GM12891 (cell line): Measurements from ENCODE around the gene NR1H3.

Experiments used
- DNase-seq: peaks from one replicate; pipeline ENCODE4 v3.0.0; 2011; ENCODE audit warnings: low spot score; ENCODE audit not compliant: insufficient read length
- FAIRE-seq: peaks from 2 replicates; lab custom pipeline; 2011; peaks lifted over from hg19 to GRCh38; lab: Jason Lieb, UNC
- PAX5 ChIP-seq: IDR thresholded peaks from 2 replicates; pipeline ENCODE4 v1.6.1; 2011; ENCODE audit warnings: low read length, moderate library complexity, mild to moderate bottlenecking; ENCODE audit not compliant: insufficient read depth, severe bottlenecking
- POLR2A ChIP-seq: IDR thresholded peaks from 2 replicates; pipeline ENCODE4 v1.6.1; 2011; ENCODE audit warnings: low read depth, low read length, control low read depth
- POLR2AphosphoS5 ChIP-seq: IDR thresholded peaks from 2 replicates; pipeline ENCODE4 v1.6.1; 2011; ENCODE audit warnings: low read depth, low read length, control low read depth
- POU2F2 ChIP-seq: IDR thresholded peaks from 2 replicates; pipeline ENCODE4 v1.6.1; 2011; ENCODE audit warnings: low read depth, mild to moderate bottlenecking, control low read depth, low read length, moderate library complexity
- SPI1 ChIP-seq: IDR thresholded peaks from 2 replicates; pipeline ENCODE4 v1.6.1; 2011; ENCODE audit warnings: low read depth, low read length, control low read depth
- TAF1 ChIP-seq: IDR thresholded peaks from 2 replicates; pipeline ENCODE4 v1.6.1; 2011; ENCODE audit warnings: low read depth, low read length, control low read depth

Gene NR1H3

GRCh38 chr11:47242596-47243192 is 15.1 kb upstream of the NR1H3 start:
- FAIRE-seq (no peak), DNase-seq (no peak)

GRCh38 chr11:47243454-47243853 is 14.3 kb upstream of the NR1H3 start:
- no peak for TF ChIP-seq TAF1
- TF ChIP-seq POU2F2: no peak
- no peak for TF ChIP-seq PAX5
- no peak for TF ChIP-seq POLR2AphosphoS5
- no peak for TF ChIP-seq POLR2A
- TF ChIP-seq SPI1: no peak
- no peak for DNase-seq
- FAIRE-seq: no peak

More at GRCh38 chr11:47242596-47243192, 15.1 kb upstream of the NR1H3 start:
- TF ChIP-seq SPI1 (no peak), PAX5 (no peak), POU2F2 (no peak), POLR2A (no peak), POLR2AphosphoS5 (no peak), TAF1 (no peak)

- FAIRE-seq (no peak), DNase-seq (no peak)
- TF ChIP-seq SPI1 (no peak), TAF1 (no peak), PAX5 (no peak), POLR2A (no peak), POLR2AphosphoS5 (no peak)
Measured at GRCh38 chr11:47244448-47245350, 13.1 kb upstream of the NR1H3 start.

- no peak for DNase-seq
- no peak for FAIRE-seq
- TF ChIP-seq POLR2AphosphoS5 (no peak), SPI1 (no peak), POU2F2 (no peak), TAF1 (no peak), PAX5 (no peak), POLR2A (no peak; the same call in 1 of the 2 replicates)
Measured at GRCh38 chr11:47245611-47246357, 12.0 kb upstream of the NR1H3 start.

- TF ChIP-seq SPI1: no peak
- TF ChIP-seq PAX5: no peak
- TF ChIP-seq POLR2A: no peak
- no peak for TF ChIP-seq TAF1
- TF ChIP-seq POU2F2: no peak
- no peak for TF ChIP-seq POLR2AphosphoS5
- no peak for DNase-seq
- FAIRE-seq: no peak
Measured at GRCh38 chr11:47247502-47247901, 10.3 kb upstream of the NR1H3 start.

- TF ChIP-seq SPI1: peak; percentile 93
- TF ChIP-seq POLR2AphosphoS5: no peak
- no peak for TF ChIP-seq TAF1
- no peak for TF ChIP-seq PAX5
- no peak for TF ChIP-seq POU2F2
- FAIRE-seq (no peak), DNase-seq (no peak)
Measured at GRCh38 chr11:47248304-47248663, 9.5 kb upstream of the NR1H3 start.

- FAIRE-seq (peak; percentile 95), DNase-seq (peak; percentile 73)
- TF ChIP-seq POLR2A (peak; percentile 81), POLR2AphosphoS5 (peak; percentile 82), PAX5 (peak; percentile 33), TAF1 (peak; percentile 99), SPI1 (no peak), POU2F2 (peak; percentile 95)
Measured at GRCh38 chr11:47248664-47249377, 9.0 kb upstream of the NR1H3 start, which contains the start of gene ACP2. TSS of gene ACP2 (minus strand) at chr11:47248814. CDS start at chr11:47248789, 25 bp downstream.

- DNase-seq: no peak
- no peak for TF ChIP-seq TAF1
- no peak for TF ChIP-seq POLR2A
- TF ChIP-seq SPI1: no peak
- no peak for TF ChIP-seq POLR2AphosphoS5
- TF ChIP-seq PAX5: no peak
- no peak for TF ChIP-seq POU2F2
- no peak for FAIRE-seq
Measured at GRCh38 chr11:47249378-47249715, 8.4 kb upstream of the NR1H3 start.

GRCh38 chr11:47251751-47252150 is 6.0 kb upstream of the NR1H3 start:
- no peak for FAIRE-seq
- TF ChIP-seq POLR2A: no peak
- no peak for TF ChIP-seq PAX5
- TF ChIP-seq POLR2AphosphoS5: no peak
- no peak for TF ChIP-seq SPI1
- no peak for TF ChIP-seq TAF1

More at GRCh38 chr11:47251751-47252150, 6.0 kb upstream of the NR1H3 start:
- DNase-seq: no peak
